ENCODE measurements around the gene GTF2F2.

DNA sequence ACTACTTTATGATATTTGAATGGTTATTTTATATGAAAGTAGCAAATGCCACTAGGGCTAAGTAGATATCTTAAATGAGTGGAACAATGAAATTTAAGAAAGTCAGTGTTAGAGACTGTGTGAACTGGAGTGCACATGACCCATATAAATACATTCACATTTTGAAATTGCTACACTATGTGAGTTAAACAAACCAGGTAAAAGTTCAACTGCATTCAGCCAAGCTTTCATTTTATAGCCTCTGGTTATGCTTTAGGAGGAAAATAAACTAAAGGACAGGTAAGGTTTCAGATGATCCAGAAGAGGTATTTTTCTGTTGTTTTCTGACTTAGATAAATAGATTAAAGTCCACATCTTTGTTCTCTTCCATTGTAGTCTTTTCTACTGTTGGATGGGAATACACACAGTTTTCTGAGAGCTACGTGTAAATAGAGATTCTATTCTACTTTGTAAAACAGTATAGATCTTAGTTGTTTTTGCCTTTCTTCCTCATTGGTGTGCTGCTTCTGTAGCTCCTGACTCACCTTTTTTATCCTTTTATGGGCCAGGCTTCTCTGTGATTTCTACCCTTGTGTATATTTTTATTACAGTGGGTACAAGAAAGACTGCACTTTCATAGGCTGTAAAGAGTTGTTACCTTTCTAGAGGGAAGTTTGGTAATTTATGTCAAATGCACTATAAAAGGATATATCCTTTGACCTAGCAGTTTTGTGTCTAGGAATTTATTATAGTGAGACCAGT, 135.1 kb downstream of the GTF2F2 start:
- TF ChIP-seq CTCF (conservative IDR thresholded peaks at IDR 0.05; ENCODE audit: low read depth in 2 of 2) (no peak), POLR2AphosphoS5 (IDR thresholded peaks at IDR 0.05; ENCODE audit: low read depth) (no peak), EZH2 (IDR thresholded peaks at IDR 0.05; ENCODE audit: low read depth, unreplicated experiment) (no peak), NANOG (IDR thresholded peaks at IDR 0.05; ENCODE audit: borderline replicate concordance) (no peak)
- TF ChIP-seq, protein P1, sequence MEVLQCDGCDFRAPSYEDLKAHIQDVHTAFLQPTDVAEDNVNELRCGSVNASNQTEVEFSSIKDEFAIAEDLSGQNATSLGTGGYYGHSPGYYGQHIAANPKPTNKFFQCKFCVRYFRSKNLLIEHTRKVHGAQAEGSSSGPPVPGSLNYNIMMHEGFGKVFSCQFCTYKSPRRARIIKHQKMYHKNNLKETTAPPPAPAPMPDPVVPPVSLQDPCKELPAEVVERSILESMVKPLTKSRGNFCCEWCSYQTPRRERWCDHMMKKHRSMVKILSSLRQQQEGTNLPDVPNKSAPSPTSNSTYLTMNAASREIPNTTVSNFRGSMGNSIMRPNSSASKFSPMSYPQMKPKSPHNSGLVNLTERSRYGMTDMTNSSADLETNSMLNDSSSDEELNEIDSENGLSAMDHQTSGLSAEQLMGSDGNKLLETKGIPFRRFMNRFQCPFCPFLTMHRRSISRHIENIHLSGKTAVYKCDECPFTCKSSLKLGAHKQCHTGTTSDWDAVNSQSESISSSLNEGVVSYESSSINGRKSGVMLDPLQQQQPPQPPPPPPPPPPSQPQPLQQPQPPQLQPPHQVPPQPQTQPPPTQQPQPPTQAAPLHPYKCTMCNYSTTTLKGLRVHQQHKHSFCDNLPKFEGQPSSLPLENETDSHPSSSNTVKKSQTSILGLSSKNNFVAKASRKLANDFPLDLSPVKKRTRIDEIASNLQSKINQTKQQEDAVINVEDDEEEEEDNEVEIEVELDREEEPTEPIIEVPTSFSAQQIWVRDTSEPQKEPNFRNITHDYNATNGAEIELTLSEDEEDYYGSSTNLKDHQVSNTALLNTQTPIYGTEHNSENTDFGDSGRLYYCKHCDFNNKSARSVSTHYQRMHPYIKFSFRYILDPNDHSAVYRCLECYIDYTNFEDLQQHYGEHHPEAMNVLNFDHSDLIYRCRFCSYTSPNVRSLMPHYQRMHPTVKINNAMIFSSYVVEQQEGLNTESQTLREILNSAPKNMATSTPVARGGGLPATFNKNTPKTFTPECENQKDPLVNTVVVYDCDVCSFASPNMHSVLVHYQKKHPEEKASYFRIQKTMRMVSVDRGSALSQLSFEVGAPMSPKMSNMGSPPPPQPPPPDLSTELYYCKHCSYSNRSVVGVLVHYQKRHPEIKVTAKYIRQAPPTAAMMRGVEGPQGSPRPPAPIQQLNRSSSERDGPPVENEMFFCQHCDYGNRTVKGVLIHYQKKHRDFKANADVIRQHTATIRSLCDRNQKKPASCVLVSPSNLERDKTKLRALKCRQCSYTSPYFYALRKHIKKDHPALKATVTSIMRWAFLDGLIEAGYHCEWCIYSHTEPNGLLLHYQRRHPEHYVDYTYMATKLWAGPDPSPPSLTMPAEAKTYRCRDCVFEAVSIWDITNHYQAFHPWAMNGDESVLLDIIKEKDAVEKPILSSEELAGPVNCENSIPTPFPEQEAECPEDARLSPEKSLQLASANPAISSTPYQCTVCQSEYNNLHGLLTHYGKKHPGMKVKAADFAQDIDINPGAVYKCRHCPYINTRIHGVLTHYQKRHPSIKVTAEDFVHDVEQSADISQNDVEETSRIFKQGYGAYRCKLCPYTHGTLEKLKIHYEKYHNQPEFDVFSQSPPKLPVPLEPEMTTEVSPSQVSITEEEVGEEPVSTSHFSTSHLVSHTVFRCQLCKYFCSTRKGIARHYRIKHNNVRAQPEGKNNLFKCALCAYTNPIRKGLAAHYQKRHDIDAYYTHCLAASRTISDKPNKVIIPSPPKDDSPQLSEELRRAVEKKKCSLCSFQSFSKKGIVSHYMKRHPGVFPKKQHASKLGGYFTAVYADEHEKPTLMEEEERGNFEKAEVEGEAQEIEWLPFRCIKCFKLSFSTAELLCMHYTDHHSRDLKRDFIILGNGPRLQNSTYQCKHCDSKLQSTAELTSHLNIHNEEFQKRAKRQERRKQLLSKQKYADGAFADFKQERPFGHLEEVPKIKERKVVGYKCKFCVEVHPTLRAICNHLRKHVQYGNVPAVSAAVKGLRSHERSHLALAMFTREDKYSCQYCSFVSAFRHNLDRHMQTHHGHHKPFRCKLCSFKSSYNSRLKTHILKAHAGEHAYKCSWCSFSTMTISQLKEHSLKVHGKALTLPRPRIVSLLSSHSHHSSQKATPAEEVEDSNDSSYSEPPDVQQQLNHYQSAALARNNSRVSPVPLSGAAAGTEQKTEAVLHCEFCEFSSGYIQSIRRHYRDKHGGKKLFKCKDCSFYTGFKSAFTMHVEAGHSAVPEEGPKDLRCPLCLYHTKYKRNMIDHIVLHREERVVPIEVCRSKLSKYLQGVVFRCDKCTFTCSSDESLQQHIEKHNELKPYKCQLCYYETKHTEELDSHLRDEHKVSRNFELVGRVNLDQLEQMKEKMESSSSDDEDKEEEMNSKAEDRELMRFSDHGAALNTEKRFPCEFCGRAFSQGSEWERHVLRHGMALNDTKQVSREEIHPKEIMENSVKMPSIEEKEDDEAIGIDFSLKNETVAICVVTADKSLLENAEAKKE (CRISPR knock-in tag; IDR thresholded peaks at IDR 0.05), result no peak

All from GM23338 (cell line).